Measurements from ENCODE around the gene MED9. TPM values are rescaled to one million over a fixed set of nuclear protein-coding genes. Genes with fewer than 3 reads are reported as not detected.

MED9 gene
- total RNA-seq, 1 donor from 2014 or later = 12.5 TPM

DNA sequence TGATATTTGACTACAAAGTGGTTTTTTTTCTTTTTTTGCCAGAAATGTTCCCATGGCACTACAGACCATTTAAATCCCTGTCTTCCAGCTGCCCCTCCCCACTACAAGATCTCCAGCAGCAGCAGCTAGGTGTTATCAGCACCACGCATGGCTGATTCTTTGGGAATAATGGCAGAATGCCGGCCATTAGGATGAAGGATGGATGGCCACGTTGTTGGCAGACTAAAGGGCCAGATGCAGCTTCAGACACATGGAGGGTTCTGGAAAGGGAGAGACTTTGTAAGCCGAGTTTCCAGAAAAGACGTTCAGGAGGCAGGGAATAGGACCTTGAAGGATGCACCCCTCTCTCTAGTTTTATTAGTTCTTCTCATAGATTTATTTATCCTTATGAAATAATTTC lies 10.3 kb upstream of the MED9 start:
- Histone ChIP-seq H3K4me1 (ENCODE audit: control insufficient read depth in 3 of 3, insufficient read depth in 3 of 3, low read length in 3 of 3) (peaks cover 0 to 3% (median 0%) of the 10 kb centered on the region in 3 donors), H3K27me3 (ENCODE audit: control insufficient read depth in 3 of 3, insufficient read depth in 3 of 3, low read length in 3 of 3) (peaks cover 9 to 10% (median 9%) of the 10 kb centered on the region in 3 donors), H3K4me3 (ENCODE audit: low read length in 3 of 3) (no peak overlapping the region)

DNA sequence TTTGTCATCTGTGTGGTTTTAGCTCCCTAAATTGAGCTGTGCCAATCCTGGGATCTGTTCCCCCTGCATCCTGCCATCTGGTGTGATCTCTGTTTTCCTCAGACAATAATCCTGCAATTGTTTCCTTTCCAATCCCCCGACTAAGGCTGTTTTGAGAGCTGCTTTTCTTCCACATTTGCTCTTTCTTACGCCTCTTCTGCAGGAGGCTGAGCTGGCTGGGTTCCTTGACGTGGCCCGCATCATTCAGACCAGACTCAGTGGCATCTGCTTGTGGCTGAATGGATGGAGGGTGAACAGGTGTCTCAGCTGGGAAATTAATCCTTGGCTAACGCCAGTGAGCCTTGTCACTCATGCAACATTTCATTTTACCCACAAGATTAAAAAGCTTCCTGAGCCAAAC lies 9.8 kb upstream of the MED9 start:
- no peaks in the 10 kb centered on the region for H3K36me3 ChIP-seq (ENCODE audit: control insufficient read depth in 3 of 3, insufficient read depth in 3 of 3, low read length in 3 of 3)
- H3K27me3 ChIP-seq (ENCODE audit: control insufficient read depth in 3 of 3, insufficient read depth in 3 of 3, low read length in 3 of 3) = peaks cover 9 to 10% (median 9%) of the 10 kb centered on the region in 3 donors
- no peak overlapping the region for H3K9ac ChIP-seq (ENCODE audit: low read depth in 1 of 3, low read length in 3 of 3)
- no peak overlapping the region for H3K4me3 ChIP-seq (ENCODE audit: low read length in 3 of 3)
- peaks cover 0 to 3% (median 0%) of the 10 kb centered on the region in 3 donors for H3K9me3 ChIP-seq (ENCODE audit: control insufficient read depth in 3 of 3, low read length in 3 of 3)
- H3K27ac ChIP-seq (ENCODE audit: low read depth, low read length) = no peak overlapping the region
- peaks cover 0 to 3% (median 0%) of the 10 kb centered on the region in 3 donors for H3K4me1 ChIP-seq (ENCODE audit: control insufficient read depth in 3 of 3, insufficient read depth in 3 of 3, low read length in 3 of 3)

More for the DNA sequence above, 10.3 kb upstream of the MED9 start:
- Histone ChIP-seq H3K27ac (ENCODE audit: low read depth, low read length) (no peak overlapping the region), H3K9me3 (ENCODE audit: control insufficient read depth in 3 of 3, low read length in 3 of 3) (peaks cover 0 to 3% (median 0%) of the 10 kb centered on the region in 3 donors), H3K9ac (ENCODE audit: low read depth in 1 of 3, low read length in 3 of 3) (no peak overlapping the region), H3K36me3 (ENCODE audit: control insufficient read depth in 3 of 3, insufficient read depth in 3 of 3, low read length in 3 of 3) (no peaks in the 10 kb centered on the region)

DNA sequence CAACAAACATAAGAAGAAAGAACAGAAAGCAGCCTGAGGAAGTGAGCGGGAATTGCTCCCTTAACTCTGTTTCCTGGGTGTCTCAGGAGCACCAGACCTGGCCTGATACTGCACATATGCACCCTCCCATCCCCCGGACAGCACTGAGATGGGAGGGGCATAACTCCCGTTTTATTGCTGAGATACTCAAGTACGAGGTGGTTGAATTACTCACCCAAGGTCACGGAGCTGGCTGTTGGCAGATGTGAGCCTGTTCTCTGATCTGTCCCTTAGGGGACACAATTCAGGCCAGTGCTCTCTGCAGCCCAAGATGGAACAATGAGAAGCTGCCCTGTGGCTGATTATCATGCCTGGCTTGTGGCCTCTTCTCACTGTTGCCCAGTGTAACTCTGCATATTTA lies 9.1 kb upstream of the MED9 start:
- peaks cover 0 to 3% (median 0%) of the 10 kb centered on the region in 3 donors for H3K9me3 ChIP-seq (ENCODE audit: control insufficient read depth in 3 of 3, low read length in 3 of 3)
- no peak overlapping the region for H3K9ac ChIP-seq (ENCODE audit: low read depth in 1 of 3, low read length in 3 of 3)
- H3K36me3 ChIP-seq (ENCODE audit: control insufficient read depth in 3 of 3, insufficient read depth in 3 of 3, low read length in 3 of 3) = no peaks in the 10 kb centered on the region
- H3K4me1 ChIP-seq (ENCODE audit: control insufficient read depth in 3 of 3, insufficient read depth in 3 of 3, low read length in 3 of 3) = peaks cover 0 to 3% (median 0%) of the 10 kb centered on the region in 3 donors
- no peak overlapping the region for H3K4me3 ChIP-seq (ENCODE audit: low read length in 3 of 3)
- H3K27me3 ChIP-seq (ENCODE audit: control insufficient read depth in 3 of 3, insufficient read depth in 3 of 3, low read length in 3 of 3) = peaks cover 9 to 10% (median 9%) of the 10 kb centered on the region in 3 donors
- no peak overlapping the region for H3K27ac ChIP-seq (ENCODE audit: low read depth, low read length)

DNA sequence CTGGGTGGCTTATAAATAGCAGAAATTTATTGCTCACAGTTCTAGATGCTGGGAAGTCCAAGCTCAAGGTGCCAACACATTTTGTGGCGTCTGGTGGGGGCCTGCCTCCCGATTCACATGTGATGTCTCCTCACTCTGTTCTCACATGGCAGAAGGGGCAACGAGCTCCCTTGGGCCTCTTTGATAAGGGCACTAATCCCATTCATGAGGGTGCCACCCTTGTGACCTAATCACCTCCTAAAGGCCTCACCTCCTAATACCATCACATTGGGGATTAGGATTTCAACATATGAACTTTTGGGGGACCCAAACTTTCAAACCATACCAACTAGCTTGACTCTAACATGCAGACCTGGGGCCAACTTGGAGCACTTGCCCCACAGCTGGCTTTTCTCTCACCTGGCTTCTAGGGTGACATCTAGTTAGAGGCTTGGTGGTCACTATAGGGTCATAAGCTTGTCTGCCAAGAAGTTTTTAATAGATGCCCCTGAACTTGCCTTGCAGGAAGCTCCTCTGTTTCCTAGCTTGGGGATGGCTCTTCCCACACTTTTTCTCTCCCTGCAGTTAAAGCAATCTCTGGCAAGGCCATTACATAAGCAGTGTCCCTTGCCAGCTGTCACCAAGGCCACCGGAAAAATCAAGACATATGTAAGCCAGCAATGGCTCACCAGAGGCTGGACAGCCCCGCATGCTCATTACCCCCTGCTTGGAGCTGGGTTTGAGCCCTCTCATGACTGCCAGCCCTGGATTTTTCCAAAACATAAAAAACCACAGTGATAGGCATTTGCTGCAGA lies 8.4 kb upstream of the MED9 start:
- no peak overlapping the region for H3K27ac ChIP-seq (ENCODE audit: low read depth, low read length)
- no peak overlapping the region for H3K4me3 ChIP-seq (ENCODE audit: low read length in 3 of 3)
- H3K4me1 ChIP-seq (ENCODE audit: control insufficient read depth in 3 of 3, insufficient read depth in 3 of 3, low read length in 3 of 3) = peaks cover 0 to 3% (median 0%) of the 10 kb centered on the region in 3 donors
- H3K9ac ChIP-seq (ENCODE audit: low read depth in 1 of 3, low read length in 3 of 3) = peak overlapping the region in 1 of 3 donors; percentile 8
- H3K36me3 ChIP-seq (ENCODE audit: control insufficient read depth in 3 of 3, insufficient read depth in 3 of 3, low read length in 3 of 3) = no peaks in the 10 kb centered on the region
- H3K9me3 ChIP-seq (ENCODE audit: control insufficient read depth in 3 of 3, low read length in 3 of 3) = peaks cover 0 to 3% (median 0%) of the 10 kb centered on the region in 3 donors
- peaks cover 9 to 10% (median 9%) of the 10 kb centered on the region in 3 donors for H3K27me3 ChIP-seq (ENCODE audit: control insufficient read depth in 3 of 3, insufficient read depth in 3 of 3, low read length in 3 of 3)

DNA sequence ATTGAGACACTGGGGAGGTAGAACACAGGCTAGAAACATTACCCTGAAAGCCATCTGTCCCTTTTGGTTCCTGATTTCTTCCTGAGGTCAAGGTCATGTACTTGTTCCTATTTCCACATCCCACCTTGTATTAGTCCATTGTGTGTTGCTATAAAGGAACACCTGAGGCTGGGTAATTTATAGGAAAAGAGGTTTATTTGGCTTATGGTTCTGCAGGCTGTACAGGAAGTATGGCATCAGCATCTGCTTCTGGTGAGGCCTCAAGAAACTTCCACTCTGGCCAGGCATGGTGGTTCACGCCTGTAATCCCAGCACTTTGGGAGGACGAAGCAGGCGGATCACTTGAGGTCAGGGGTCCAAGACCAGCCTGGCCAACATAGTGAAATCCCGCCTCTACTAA lies 7.4 kb upstream of the MED9 start:
- H3K9ac ChIP-seq (ENCODE audit: low read depth in 1 of 3, low read length in 3 of 3) = no peak overlapping the region
- H3K9me3 ChIP-seq (ENCODE audit: control insufficient read depth in 3 of 3, low read length in 3 of 3) = peaks cover 0 to 3% (median 0%) of the 10 kb centered on the region in 3 donors
- no peak overlapping the region for H3K4me3 ChIP-seq (ENCODE audit: low read length in 3 of 3)
- no peak overlapping the region for H3K27ac ChIP-seq (ENCODE audit: low read depth, low read length)
- H3K27me3 ChIP-seq (ENCODE audit: control insufficient read depth in 3 of 3, insufficient read depth in 3 of 3, low read length in 3 of 3) = peaks cover 6 to 9% (median 9%) of the 10 kb centered on the region in 3 donors
- peaks cover 0 to 3% (median 0%) of the 10 kb centered on the region in 3 donors for H3K4me1 ChIP-seq (ENCODE audit: control insufficient read depth in 3 of 3, insufficient read depth in 3 of 3, low read length in 3 of 3)
- H3K36me3 ChIP-seq (ENCODE audit: control insufficient read depth in 3 of 3, insufficient read depth in 3 of 3, low read length in 3 of 3) = no peaks in the 10 kb centered on the region

DNA sequence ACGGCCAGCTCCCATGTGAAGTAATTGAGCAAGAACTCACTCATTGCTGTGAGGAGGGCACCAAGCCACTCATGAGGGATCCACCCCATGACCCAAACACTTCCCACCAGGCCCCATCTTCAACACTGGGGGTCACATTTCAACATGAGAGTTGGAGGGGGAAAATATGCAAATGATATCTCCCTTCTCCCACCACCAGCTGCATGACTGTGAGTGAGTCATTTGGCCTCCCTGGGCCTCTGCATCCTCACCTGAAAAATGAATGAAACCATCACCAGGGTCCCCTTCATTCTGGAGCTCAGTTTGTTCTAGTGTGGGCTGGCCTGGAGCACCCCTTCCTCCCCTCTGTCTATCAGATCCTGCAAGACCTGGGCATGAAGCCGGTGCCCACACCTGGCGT lies 6.8 kb upstream of the MED9 start:
- Histone ChIP-seq H3K27ac (ENCODE audit: low read depth, low read length) (no peak overlapping the region), H3K9me3 (ENCODE audit: control insufficient read depth in 3 of 3, low read length in 3 of 3) (peaks cover 0 to 3% (median 0%) of the 10 kb centered on the region in 3 donors), H3K9ac (ENCODE audit: low read depth in 1 of 3, low read length in 3 of 3) (no peak overlapping the region), H3K4me1 (ENCODE audit: control insufficient read depth in 3 of 3, insufficient read depth in 3 of 3, low read length in 3 of 3) (peaks cover 0 to 3% (median 0%) of the 10 kb centered on the region in 3 donors), H3K36me3 (ENCODE audit: control insufficient read depth in 3 of 3, insufficient read depth in 3 of 3, low read length in 3 of 3) (no peaks in the 10 kb centered on the region), H3K27me3 (ENCODE audit: control insufficient read depth in 3 of 3, insufficient read depth in 3 of 3, low read length in 3 of 3) (peaks cover 6 to 9% (median 9%) of the 10 kb centered on the region in 3 donors), H3K4me3 (ENCODE audit: low read length in 3 of 3) (no peak overlapping the region)

DNA sequence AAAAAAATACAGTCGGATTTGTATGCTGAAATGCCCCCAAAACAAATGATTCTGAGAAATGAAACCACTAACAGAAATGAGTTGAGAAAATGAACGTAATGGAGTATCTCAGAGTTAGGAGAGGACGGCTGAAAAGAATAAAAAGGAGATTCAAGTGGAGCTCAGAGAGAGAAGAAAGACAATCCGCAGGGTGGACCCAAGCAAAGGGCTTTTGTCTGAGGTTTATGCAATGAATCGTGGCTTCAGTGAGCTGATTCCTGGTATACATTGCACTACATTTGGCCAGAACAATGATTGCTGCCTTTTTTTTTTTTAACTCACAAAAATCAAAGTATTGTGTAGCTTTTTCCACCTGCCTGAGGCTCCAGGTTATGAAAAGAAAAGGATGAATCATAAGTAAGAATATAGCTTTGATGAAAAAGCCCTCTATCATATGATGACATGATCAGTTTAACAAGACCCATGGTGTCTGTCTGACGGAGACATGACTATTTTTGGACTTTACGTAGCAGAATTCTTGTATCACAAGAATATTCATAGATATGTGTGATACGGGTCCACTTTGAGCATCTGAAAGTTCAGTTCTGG lies 4.4 kb upstream of the MED9 start:
- no peak overlapping the region for H3K27ac ChIP-seq (ENCODE audit: low read depth, low read length)
- H3K4me1 ChIP-seq (ENCODE audit: control insufficient read depth in 3 of 3, insufficient read depth in 3 of 3, low read length in 3 of 3) = peaks cover 3 to 6% (median 3%) of the 10 kb centered on the region in 3 donors
- peaks cover 0 to 3% (median 0%) of the 10 kb centered on the region in 3 donors for H3K9me3 ChIP-seq (ENCODE audit: control insufficient read depth in 3 of 3, low read length in 3 of 3)
- H3K27me3 ChIP-seq (ENCODE audit: control insufficient read depth in 3 of 3, insufficient read depth in 3 of 3, low read length in 3 of 3) = peaks cover 6 to 9% (median 9%) of the 10 kb centered on the region in 3 donors
- H3K9ac ChIP-seq (ENCODE audit: low read depth in 1 of 3, low read length in 3 of 3) = no peak overlapping the region
- peaks cover 0 to 2% (median 0%) of the 10 kb centered on the region in 3 donors for H3K36me3 ChIP-seq (ENCODE audit: control insufficient read depth in 3 of 3, insufficient read depth in 3 of 3, low read length in 3 of 3)
- H3K4me3 ChIP-seq (ENCODE audit: low read length in 3 of 3) = no peak overlapping the region

DNA sequence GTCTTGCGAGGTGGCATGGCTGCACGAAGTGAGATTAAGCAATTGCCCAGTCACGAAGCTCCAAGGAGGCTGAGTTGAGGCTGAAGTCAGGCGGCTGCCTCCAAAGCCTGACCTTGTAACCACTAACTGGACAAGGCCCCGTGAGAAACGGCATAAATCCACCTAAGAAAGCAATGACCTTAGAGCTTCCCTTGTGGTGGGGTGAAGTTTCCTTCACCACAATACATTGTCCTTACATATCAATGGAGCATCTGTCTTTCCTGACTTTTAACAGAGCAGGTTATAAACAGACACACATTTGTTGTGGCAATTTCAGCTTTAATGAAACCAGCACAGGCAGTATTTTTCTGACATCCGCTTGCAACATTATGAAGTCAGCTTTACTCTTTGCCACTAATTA lies 2.5 kb upstream of the MED9 start:
- Histone ChIP-seq H3K4me3 (ENCODE audit: low read length in 3 of 3) (no peak overlapping the region), H3K4me1 (ENCODE audit: control insufficient read depth in 3 of 3, insufficient read depth in 3 of 3, low read length in 3 of 3) (peaks cover 16 to 25% (median 21%) of the 10 kb centered on the region in 3 donors), H3K27me3 (ENCODE audit: control insufficient read depth in 3 of 3, insufficient read depth in 3 of 3, low read length in 3 of 3) (peaks cover 6 to 9% (median 6%) of the 10 kb centered on the region in 3 donors), H3K36me3 (ENCODE audit: control insufficient read depth in 3 of 3, insufficient read depth in 3 of 3, low read length in 3 of 3) (peaks cover 0 to 2% (median 0%) of the 10 kb centered on the region in 3 donors), H3K9ac (ENCODE audit: low read depth in 1 of 3, low read length in 3 of 3) (no peak overlapping the region), H3K9me3 (ENCODE audit: control insufficient read depth in 3 of 3, low read length in 3 of 3) (no peaks in the 10 kb centered on the region), H3K27ac (ENCODE audit: low read depth, low read length) (no peak overlapping the region)

DNA sequence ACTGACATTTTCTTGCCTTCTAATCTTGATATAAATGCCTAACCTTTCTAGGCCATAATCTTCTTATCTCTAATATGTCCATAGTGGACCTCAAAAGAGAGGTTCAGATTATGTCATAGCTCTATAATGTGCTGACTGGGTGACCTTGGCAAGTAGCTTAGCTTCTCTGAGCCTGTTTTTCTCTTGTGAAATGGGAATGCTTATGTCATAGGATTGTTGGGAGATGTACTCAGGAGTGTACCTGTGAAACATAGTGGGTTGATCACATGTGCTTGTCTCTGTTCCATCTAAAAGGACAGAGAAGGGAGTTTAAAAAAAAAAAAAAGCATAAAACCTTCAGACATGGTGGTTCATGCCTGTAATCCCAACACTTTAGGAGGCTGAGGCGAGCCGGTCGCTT lies 2.4 kb downstream of the MED9 start:
- no peak overlapping the region for H3K27ac ChIP-seq (ENCODE audit: low read depth, low read length)
- peaks cover 3 to 14% (median 6%) of the 10 kb centered on the region in 3 donors for H3K36me3 ChIP-seq (ENCODE audit: control insufficient read depth in 3 of 3, insufficient read depth in 3 of 3, low read length in 3 of 3)
- H3K4me1 ChIP-seq (ENCODE audit: control insufficient read depth in 3 of 3, insufficient read depth in 3 of 3, low read length in 3 of 3) = peaks cover 39 to 56% (median 45%) of the 10 kb centered on the region in 3 donors
- H3K9me3 ChIP-seq (ENCODE audit: control insufficient read depth in 3 of 3, low read length in 3 of 3) = no peaks in the 10 kb centered on the region
- peak overlapping the region in 2 of 3 donors; percentile 42 to 62 for H3K9ac ChIP-seq (ENCODE audit: low read depth in 1 of 3, low read length in 3 of 3)
- no peaks in the 10 kb centered on the region for H3K27me3 ChIP-seq (ENCODE audit: control insufficient read depth in 3 of 3, insufficient read depth in 3 of 3, low read length in 3 of 3)
- H3K4me3 ChIP-seq (ENCODE audit: low read length in 3 of 3) = no peak overlapping the region

Measured in skeletal muscle tissue (tissue), 4 donors.